OCI-LY7 (cell line): ENCODE measurements around the gene DSN1. TPM values are rescaled to one million over a fixed set of nuclear protein-coding genes. Genes with fewer than 3 reads are reported as not detected.

ENCODE experiments used
- BruUV-seq: library from RNA; stranded (reverse); fragments of 400-500 nt; replicated peaks from 2 replicates; lab custom pipeline; 2021; lab: Mats Ljungman, UMichigan
- CTCF ChIA-PET: fragments of 300-600 bp; sonication (Branson Sonifier 250); formaldehyde crosslinking; loops from one replicate; lab custom pipeline; 2022; ENCODE audit warnings: antibody characterized with exemption; ENCODE audit not compliant: unreplicated experiment; lab: Charles Lee
- POLR2A ChIA-PET: fragments of 300-600 bp; sonication (Branson Sonifier 250); formaldehyde crosslinking; loops from one replicate; lab custom pipeline; 2022; ENCODE audit warnings: antibody characterized with exemption; lab: Charles Lee
- DNase-seq: peaks from one replicate; pipeline ENCODE4 v3.0.0-alpha.2; 2015; ENCODE audit warnings: low spot score
- H2AFZ ChIP-seq: fragments of 200-600 bp; sonication (generic), shearing (Covaris generic); 2 replicates; pipeline ENCODE4 v1.6.1; 2014; ENCODE audit warnings: mild to moderate bottlenecking, antibody characterized with exemption, low read length, moderate library complexity
- H3K27ac ChIP-seq: fragments of 200-600 bp; sonication (generic); 2 replicates; pipeline ENCODE4 v1.5.1; 2014; ENCODE audit warnings: mixed run types, low read depth, mild to moderate bottlenecking, moderate library complexity, low read length, inconsistent platforms; ENCODE audit not compliant: poor library complexity, severe bottlenecking
- H3K36me3 ChIP-seq: fragments of 200-600 bp; sonication (generic); 2 replicates; pipeline ENCODE4 v1.6.1; 2014; ENCODE audit warnings: mild to moderate bottlenecking, antibody characterized with exemption, low read length, moderate library complexity, mixed read lengths; ENCODE audit not compliant: insufficient read depth
- H3K4me1 ChIP-seq: fragments of 200-600 bp; sonication (generic); 2 replicates; pipeline ENCODE4 v1.5.1; 2014; ENCODE audit warnings: mild to moderate bottlenecking, low read length; ENCODE audit not compliant: insufficient read depth, poor library complexity, severe bottlenecking
- H3K4me2 ChIP-seq: fragments of 200-600 bp; sonication (generic); 2 replicates; pipeline ENCODE4 v1.6.1; 2014; ENCODE audit warnings: mild to moderate bottlenecking, low read length
- H3K4me3 ChIP-seq: fragments of 200-600 bp; sonication (generic); 2 replicates; pipeline ENCODE4 v1.5.1; 2014; ENCODE audit warnings: mild to moderate bottlenecking, low read depth, low read length; ENCODE audit not compliant: poor library complexity, severe bottlenecking
- H3K79me2 ChIP-seq: fragments of 200-600 bp; sonication (generic); 2 replicates; pipeline ENCODE4 v1.6.1; 2016; ENCODE audit warnings: low read depth, mild to moderate bottlenecking, low read length, moderate library complexity, mixed read lengths; ENCODE audit not compliant: insufficient read depth
- H3K9me2 ChIP-seq: fragments of 200-600 bp; sonication (generic); 2 replicates; pipeline ENCODE4 v1.6.1; 2016; ENCODE audit warnings: mild to moderate bottlenecking, low read length, mixed read lengths; ENCODE audit not compliant: insufficient read depth
- H3K9me3 ChIP-seq: fragments of 200-600 bp; sonication (generic); 2 replicates; pipeline ENCODE4 v1.6.1; 2014; ENCODE audit warnings: mild to moderate bottlenecking, mixed run types, low read length, mixed read lengths
- H4K20me1 ChIP-seq: fragments of 200-600 bp; sonication (generic); 2 replicates; pipeline ENCODE4 v1.6.1; 2014; ENCODE audit warnings: mild to moderate bottlenecking, antibody characterized with exemption, low read length, moderate library complexity, mixed read lengths; ENCODE audit not compliant: insufficient read depth
- EZH2phosphoT487 ChIP-seq: fragments of 200-600 bp; sonication (generic); IDR thresholded peaks from 2 replicates; pipeline ENCODE4 v1.6.1; 2018; ENCODE audit warnings: low read depth, borderline replicate concordance, mild to moderate bottlenecking, mixed run types, antibody characterized with exemption, low read length, moderate library complexity, mixed read lengths
- intact Hi-C: fragments of 100-400 bp; cut with micrococcal nuclease; formaldehyde crosslinking; loops from one replicate; pipeline ENCODE4 v1.10.0; 2022; ENCODE audit not compliant: unreplicated experiment
- total RNA-seq, 2 experiments: library from RNA; depleted of rRNA in 1 of 2; stranded (reverse); fragments of >200 nt in 1 of 2; shearing (Covaris generic) in 1 of 2; gene quantifications; 2 replicates each; pipeline ENCODE4 v1.2.3, GENCODE V29; 2014 to 2022
- TF ChIP-seq, protein P1 (sequence below): fragments of 200-600 bp; sonication (generic); conservative IDR thresholded peaks from 2 replicates; pipeline ENCODE4 v1.5.1; 2014; ENCODE audit warnings: mild to moderate bottlenecking, antibody characterized with exemption, low read length, moderate library complexity, mixed read lengths

The DSN1 gene
- total RNA-seq, 2 experiments from 2014 or later: 33.0 to 37.6 TPM

- Histone ChIP-seq H3K79me2 (no peaks in the 10 kb centered on the region), H3K27ac (no peak overlapping the region), H4K20me1 (no peaks in the 10 kb centered on the region), H3K9me2 (no peaks in the 10 kb centered on the region), H3K9me3 (no peaks in the 10 kb centered on the region), H2AFZ (no peak overlapping the region), H3K4me1 (no peaks in the 10 kb centered on the region), H3K4me2 (no peak overlapping the region), H3K36me3 (peaks cover 10% of the 10 kb centered on the region), H3K4me3 (no peak overlapping the region)
- TF ChIP-seq EZH2phosphoT487: no peak
- no peak for DNase-seq
- ChIA-PET CTCF (no interaction called here), POLR2A (no interaction called here)
- intact Hi-C loops: no loop called here
- BruUV-seq: no TSS peak
Measured at GRCh38 chr20:36717021-36717420, 56.5 kb downstream of the DSN1 start.

- BruUV-seq: no TSS peak
- no peaks in the 10 kb centered on the region for H3K4me1 ChIP-seq
- TF ChIP-seq EZH2phosphoT487: no peak
- TF ChIP-seq, protein P1, sequence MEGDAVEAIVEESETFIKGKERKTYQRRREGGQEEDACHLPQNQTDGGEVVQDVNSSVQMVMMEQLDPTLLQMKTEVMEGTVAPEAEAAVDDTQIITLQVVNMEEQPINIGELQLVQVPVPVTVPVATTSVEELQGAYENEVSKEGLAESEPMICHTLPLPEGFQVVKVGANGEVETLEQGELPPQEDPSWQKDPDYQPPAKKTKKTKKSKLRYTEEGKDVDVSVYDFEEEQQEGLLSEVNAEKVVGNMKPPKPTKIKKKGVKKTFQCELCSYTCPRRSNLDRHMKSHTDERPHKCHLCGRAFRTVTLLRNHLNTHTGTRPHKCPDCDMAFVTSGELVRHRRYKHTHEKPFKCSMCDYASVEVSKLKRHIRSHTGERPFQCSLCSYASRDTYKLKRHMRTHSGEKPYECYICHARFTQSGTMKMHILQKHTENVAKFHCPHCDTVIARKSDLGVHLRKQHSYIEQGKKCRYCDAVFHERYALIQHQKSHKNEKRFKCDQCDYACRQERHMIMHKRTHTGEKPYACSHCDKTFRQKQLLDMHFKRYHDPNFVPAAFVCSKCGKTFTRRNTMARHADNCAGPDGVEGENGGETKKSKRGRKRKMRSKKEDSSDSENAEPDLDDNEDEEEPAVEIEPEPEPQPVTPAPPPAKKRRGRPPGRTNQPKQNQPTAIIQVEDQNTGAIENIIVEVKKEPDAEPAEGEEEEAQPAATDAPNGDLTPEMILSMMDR: no peak
- ChIA-PET POLR2A (interaction anchor here (0.6 kb wide), 1 partner anchor 61 kb away, joined by 3 read pairs; no protein-coding TSS in a partner anchor), CTCF (no interaction called here)
- H3K27ac ChIP-seq: no peak overlapping the region
- H2AFZ ChIP-seq: no peak overlapping the region
- no peaks in the 10 kb centered on the region for H3K9me3 ChIP-seq
- DNase-seq: no peak
- no peak overlapping the region for H3K4me2 ChIP-seq
- no peaks in the 10 kb centered on the region for H4K20me1 ChIP-seq
- H3K79me2 ChIP-seq: no peaks in the 10 kb centered on the region
- no peaks in the 10 kb centered on the region for H3K9me2 ChIP-seq
- no peaks in the 10 kb centered on the region for H3K36me3 ChIP-seq
- intact Hi-C loops: no loop called here
- no peak overlapping the region for H3K4me3 ChIP-seq
Measured at GRCh38 chr20:36712775-36713174, 60.8 kb downstream of the DSN1 start.

DNA sequence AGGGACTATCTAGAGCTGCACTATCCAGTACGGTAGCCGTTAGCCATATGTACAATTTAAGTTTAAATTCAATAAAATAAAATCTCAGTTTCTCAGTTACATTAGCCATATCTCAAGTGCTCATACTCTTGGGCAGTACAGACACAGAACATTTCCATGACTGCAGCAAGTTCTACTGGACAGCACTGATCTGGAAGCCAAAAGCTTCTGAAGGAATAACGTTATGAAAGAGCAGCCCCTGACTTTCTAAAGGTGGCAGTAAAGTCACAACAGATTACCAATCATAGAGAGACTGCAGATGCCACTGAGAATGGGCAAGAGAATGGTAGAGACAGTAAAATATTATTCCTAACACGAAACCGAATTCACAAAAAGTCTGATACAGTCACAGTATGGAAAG, 64.4 kb downstream of the DSN1 start:
- no TSS peak for BruUV-seq

More for the DNA sequence above, 64.4 kb downstream of the DSN1 start:
- Histone ChIP-seq H4K20me1 (no peaks in the 10 kb centered on the region), H3K4me1 (no peaks in the 10 kb centered on the region), H3K4me2 (no peak overlapping the region), H3K36me3 (no peaks in the 10 kb centered on the region), H2AFZ (no peak overlapping the region), H3K27ac (no peak overlapping the region), H3K9me3 (no peaks in the 10 kb centered on the region), H3K9me2 (no peaks in the 10 kb centered on the region), H3K4me3 (no peak overlapping the region), H3K79me2 (no peaks in the 10 kb centered on the region)
- intact Hi-C loops: no loop called here
- no peak for DNase-seq
- TF ChIP-seq, protein P1: no peak
- no peak for TF ChIP-seq EZH2phosphoT487
- CTCF ChIA-PET: no interaction called here
- POLR2A ChIA-PET: no interaction called here
